HepG2 (cell line): ENCODE measurements around the gene IER2. TPM values are rescaled to one million over a fixed set of nuclear protein-coding genes. Genes with fewer than 3 reads are reported as not detected.

Experiments used
- BCL6 ChIP-seq: IDR thresholded peaks from 2 replicates; pipeline ENCODE4 v1.6.1; 2016; ENCODE audit warnings: missing genetic modification reagents, missing compliant biosample characterization
- DNMT1 ChIP-seq: sonication (generic); formaldehyde crosslinking; IDR thresholded peaks from 2 replicates; pipeline ENCODE4 v1.5.1; 2020; ENCODE audit warnings: mild to moderate bottlenecking, missing genetic modification reagents
- EP300 ChIP-seq, 3 experiments: sonication (generic) in 1 of 3; formaldehyde crosslinking in 1 of 3; IDR thresholded peaks; 2 replicates each; pipeline versions ENCODE4 v1.5.1 to v1.6.1; 2011 to 2020; ENCODE audit warnings: low read depth in 2 of 3, low read length in 2 of 3, borderline replicate concordance in 1 of 3, improper control_type of control experiment in 1 of 3, mild to moderate bottlenecking in 1 of 3, missing genetic modification reagents in 1 of 3, moderate library complexity in 1 of 3
- ERF ChIP-seq: IDR thresholded peaks from 2 replicates; pipeline ENCODE4 v1.6.1; 2018; ENCODE audit warnings: missing biosample characterization, missing genetic modification reagents
- FOXP1 ChIP-seq, 2 experiments: fragments of 450-650 bp in 1 of 2; IDR thresholded peaks; 2 replicates each; pipeline ENCODE4 v1.6.1; 2017 to 2018; ENCODE audit warnings: antibody characterized with exemption in 1 of 2
- HOXD1 ChIP-seq: sonication (generic); formaldehyde crosslinking; IDR thresholded peaks from 2 replicates; pipeline ENCODE4 v1.5.0; 2020; ENCODE audit warnings: missing genetic modification reagents
- JUND ChIP-seq: sonication (generic); formaldehyde crosslinking; IDR thresholded peaks from 2 replicates; pipeline ENCODE4 v1.8.0; 2022; ENCODE audit warnings: mild to moderate bottlenecking, missing genetic modification reagents
- SIN3A ChIP-seq: IDR thresholded peaks from 2 replicates; pipeline ENCODE4 v1.6.1; 2011; ENCODE audit warnings: low read depth, mild to moderate bottlenecking, control low read depth, low read length, borderline replicate concordance
- ZKSCAN5 ChIP-seq: sonication (generic); formaldehyde crosslinking; IDR thresholded peaks from 2 replicates; pipeline ENCODE4 v1.5.1; 2020; ENCODE audit warnings: mild to moderate bottlenecking, missing genetic modification reagents
- ZMYM4 ChIP-seq: sonication (generic); formaldehyde crosslinking; IDR thresholded peaks from 2 replicates; pipeline ENCODE4 v1.8.1; 2023; ENCODE audit warnings: mild to moderate bottlenecking, missing genetic modification reagents
- ZNF547 ChIP-seq: sonication (generic); formaldehyde crosslinking; IDR thresholded peaks from 2 replicates; pipeline ENCODE4 v1.5.1; 2020; ENCODE audit warnings: mild to moderate bottlenecking, missing genetic modification reagents
- polyA plus RNA-seq, 8 experiments: library from polyadenylated mRNA; depleted of rRNA in 3 of 8; stranded (reverse) in 7 of 8; unstranded in 1 of 8; fragments of >200 nt; fragmentation: Illumina TruSeq in 4 of 8; extraction: Trizol in 4 of 8; gene quantifications; 2 replicates each; pipeline versions ENCODE4 v1.2.1 to v1.2.3, GENCODE V29; 2011 to 2016; ENCODE audit warnings: low read depth in 4 of 8, missing spikeins in 1 of 8, mixed read lengths in 1 of 8; ENCODE audit not compliant: insufficient read depth in 1 of 8
- total RNA-seq, 5 experiments: library from RNA; depleted of rRNA; stranded (reverse); fragments of >200 nt; fragmentation: Illumina TruSeq; extraction: Trizol; gene quantifications; 2 replicates each; pipeline ENCODE4 v1.2.3, GENCODE V29; 2016; ENCODE audit warnings: low read depth in 1 of 5
- TF ChIP-seq, protein P1 (sequence below): IDR thresholded peaks from 2 replicates; pipeline ENCODE4 v1.6.1; 2016; ENCODE audit warnings: missing biosample characterization, missing genetic modification reagents, low read depth
- TF ChIP-seq, protein P2 (sequence below): sonication (generic); formaldehyde crosslinking; IDR thresholded peaks from 2 replicates; pipeline ENCODE4 v1.5.1; 2020; ENCODE audit warnings: missing genetic modification reagents, mild to moderate bottlenecking, borderline replicate concordance
- TF ChIP-seq, protein P3 (sequence below): sonication (generic); formaldehyde crosslinking; IDR thresholded peaks from 2 replicates; pipeline ENCODE4 v1.8.0; 2022; ENCODE audit warnings: missing genetic modification reagents, mild to moderate bottlenecking, borderline replicate concordance
- TF ChIP-seq, protein P4 (sequence below): sonication (generic); formaldehyde crosslinking; IDR thresholded peaks from 2 replicates; pipeline ENCODE4 v1.4.0; 2020; ENCODE audit warnings: missing genetic modification reagents, borderline replicate concordance
- TF ChIP-seq, protein P5 (sequence below): sonication (generic); formaldehyde crosslinking; IDR thresholded peaks from 2 replicates; pipeline ENCODE4 v1.4.0; 2020; ENCODE audit warnings: missing genetic modification reagents

The IER2 gene
- total and polyA plus RNA-seq, 2 of the 13 experiments (the other 11 are each of a cell fraction or from before 2014, with no cell fraction given) = 10.1 to 14.3 TPM

DNA sequence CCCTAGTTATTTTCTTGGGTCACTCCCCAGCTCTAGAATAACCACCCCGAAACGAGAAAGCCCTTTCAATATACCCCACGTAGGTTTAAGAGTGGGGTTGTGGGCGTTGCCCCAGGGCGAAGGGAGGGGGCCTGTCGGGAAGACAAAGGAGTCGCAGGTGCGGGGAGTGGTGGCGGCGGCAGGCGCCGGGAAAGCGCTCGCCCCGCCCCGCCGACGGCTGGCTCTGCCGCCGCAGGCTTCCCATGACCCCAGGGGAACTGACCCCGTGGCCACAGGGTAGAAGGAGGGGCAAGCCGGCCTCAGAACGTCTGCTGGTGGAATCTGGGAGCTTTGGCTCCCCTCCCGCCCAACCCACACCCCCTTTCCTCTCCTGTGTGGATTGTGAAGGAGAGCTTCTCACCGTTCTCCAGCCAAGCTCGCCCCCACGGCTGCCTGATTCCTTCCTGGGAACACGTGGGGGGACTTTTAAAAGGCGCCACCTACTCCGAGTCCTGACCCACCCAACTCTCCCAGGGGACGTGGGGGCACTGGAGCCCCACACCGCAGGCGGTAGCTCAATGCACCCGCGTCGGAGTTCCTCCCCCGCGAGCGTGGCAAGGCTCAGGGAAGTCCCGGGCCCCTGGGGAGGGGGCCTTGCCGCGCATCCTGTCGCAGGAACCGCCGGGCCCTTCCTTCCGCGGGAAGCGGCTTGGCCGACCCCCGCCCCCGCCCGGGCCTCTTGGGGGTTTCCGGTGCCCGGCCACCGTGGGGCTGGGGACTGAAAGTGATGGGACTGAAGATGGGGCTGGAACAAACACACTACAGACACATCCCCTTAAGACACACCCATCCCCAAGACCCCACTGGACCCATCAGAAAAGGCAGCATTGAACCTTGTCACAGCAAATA, 5.5 kb downstream of the IER2 start (continued):
- TF ChIP-seq, protein P1, sequence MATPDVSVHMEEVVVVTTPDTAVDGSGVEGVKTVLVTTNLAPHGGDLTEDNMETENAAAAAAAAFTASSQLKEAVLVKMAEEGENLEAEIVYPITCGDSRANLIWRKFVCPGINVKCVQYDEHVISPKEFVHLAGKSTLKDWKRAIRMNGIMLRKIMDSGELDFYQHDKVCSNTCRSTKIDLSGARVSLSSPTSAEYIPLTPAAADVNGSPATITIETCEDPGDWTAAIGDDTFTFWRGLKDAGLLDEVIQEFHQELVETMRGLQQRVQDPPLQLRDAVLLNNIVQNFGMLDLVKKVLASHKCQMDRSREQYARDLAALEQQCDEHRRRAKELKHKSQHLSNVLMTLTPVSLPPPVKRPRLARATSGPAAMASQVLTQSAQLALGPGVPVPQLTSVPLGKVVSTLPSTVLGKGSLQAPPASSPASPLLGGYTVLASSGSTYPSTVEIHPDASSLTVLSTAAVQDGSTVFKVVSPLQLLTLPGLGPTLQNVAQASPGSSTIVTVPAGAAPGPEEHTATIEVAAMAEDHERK (CRISPR knock-in tag) = no peak
- TF ChIP-seq JUND (CRISPR knock-in tag) = no peak
- TF ChIP-seq DNMT1 = no peak
- TF ChIP-seq ZMYM4 = no peak
- TF ChIP-seq, protein P2, sequence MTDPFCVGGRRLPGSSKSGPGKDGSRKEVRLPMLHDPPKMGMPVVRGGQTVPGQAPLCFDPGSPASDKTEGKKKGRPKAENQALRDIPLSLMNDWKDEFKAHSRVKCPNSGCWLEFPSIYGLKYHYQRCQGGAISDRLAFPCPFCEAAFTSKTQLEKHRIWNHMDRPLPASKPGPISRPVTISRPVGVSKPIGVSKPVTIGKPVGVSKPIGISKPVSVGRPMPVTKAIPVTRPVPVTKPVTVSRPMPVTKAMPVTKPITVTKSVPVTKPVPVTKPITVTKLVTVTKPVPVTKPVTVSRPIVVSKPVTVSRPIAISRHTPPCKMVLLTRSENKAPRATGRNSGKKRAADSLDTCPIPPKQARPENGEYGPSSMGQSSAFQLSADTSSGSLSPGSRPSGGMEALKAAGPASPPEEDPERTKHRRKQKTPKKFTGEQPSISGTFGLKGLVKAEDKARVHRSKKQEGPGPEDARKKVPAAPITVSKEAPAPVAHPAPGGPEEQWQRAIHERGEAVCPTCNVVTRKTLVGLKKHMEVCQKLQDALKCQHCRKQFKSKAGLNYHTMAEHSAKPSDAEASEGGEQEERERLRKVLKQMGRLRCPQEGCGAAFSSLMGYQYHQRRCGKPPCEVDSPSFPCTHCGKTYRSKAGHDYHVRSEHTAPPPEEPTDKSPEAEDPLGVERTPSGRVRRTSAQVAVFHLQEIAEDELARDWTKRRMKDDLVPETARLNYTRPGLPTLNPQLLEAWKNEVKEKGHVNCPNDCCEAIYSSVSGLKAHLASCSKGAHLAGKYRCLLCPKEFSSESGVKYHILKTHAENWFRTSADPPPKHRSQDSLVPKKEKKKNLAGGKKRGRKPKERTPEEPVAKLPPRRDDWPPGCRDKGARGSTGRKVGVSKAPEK (CRISPR knock-in tag) = no peak
- TF ChIP-seq, protein P3, sequence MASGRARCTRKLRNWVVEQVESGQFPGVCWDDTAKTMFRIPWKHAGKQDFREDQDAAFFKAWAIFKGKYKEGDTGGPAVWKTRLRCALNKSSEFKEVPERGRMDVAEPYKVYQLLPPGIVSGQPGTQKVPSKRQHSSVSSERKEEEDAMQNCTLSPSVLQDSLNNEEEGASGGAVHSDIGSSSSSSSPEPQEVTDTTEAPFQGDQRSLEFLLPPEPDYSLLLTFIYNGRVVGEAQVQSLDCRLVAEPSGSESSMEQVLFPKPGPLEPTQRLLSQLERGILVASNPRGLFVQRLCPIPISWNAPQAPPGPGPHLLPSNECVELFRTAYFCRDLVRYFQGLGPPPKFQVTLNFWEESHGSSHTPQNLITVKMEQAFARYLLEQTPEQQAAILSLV (CRISPR knock-in tag) = no peak
- TF ChIP-seq, protein P4, sequence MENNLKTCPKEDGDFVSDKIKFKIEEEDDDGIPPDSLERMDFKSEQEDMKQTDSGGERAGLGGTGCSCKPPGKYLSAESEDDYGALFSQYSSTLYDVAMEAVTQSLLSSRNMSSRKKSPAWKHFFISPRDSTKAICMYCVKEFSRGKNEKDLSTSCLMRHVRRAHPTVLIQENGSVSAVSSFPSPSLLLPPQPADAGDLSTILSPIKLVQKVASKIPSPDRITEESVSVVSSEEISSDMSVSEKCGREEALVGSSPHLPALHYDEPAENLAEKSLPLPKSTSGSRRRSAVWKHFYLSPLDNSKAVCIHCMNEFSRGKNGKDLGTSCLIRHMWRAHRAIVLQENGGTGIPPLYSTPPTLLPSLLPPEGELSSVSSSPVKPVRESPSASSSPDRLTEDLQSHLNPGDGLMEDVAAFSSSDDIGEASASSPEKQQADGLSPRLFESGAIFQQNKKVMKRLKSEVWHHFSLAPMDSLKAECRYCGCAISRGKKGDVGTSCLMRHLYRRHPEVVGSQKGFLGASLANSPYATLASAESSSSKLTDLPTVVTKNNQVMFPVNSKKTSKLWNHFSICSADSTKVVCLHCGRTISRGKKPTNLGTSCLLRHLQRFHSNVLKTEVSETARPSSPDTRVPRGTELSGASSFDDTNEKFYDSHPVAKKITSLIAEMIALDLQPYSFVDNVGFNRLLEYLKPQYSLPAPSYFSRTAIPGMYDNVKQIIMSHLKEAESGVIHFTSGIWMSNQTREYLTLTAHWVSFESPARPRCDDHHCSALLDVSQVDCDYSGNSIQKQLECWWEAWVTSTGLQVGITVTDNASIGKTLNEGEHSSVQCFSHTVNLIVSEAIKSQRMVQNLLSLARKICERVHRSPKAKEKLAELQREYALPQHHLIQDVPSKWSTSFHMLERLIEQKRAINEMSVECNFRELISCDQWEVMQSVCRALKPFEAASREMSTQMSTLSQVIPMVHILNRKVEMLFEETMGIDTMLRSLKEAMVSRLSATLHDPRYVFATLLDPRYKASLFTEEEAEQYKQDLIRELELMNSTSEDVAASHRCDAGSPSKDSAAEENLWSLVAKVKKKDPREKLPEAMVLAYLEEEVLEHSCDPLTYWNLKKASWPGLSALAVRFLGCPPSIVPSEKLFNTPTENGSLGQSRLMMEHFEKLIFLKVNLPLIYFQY (CRISPR knock-in tag) = no peak
- TF ChIP-seq ZNF547 (CRISPR knock-in tag) = no peak
- TF ChIP-seq EP300 (IDR thresholded peaks at IDR 0.05; ENCODE audit: low read depth in 2 of 2, low read length in 2 of 2) = peak in 1 of 2 experiments; percentile 33; a peak in 2 of 4 replicates
- no peak for TF ChIP-seq EP300 (CRISPR knock-in tag; IDR thresholded peaks at IDR 0.05; ENCODE audit: borderline replicate concordance)
- TF ChIP-seq ERF (CRISPR knock-in tag) = peak; percentile 49; the same call in 1 of the 2 replicates
- no peak for TF ChIP-seq ZKSCAN5
- TF ChIP-seq FOXP1 (IDR thresholded peaks at IDR 0.05) = no peak
- no peak for TF ChIP-seq FOXP1 (CRISPR knock-in tag; IDR thresholded peaks at IDR 0.05)
- TF ChIP-seq SIN3A = no peak; the same call in 1 of the 2 replicates
- TF ChIP-seq, protein P5, sequence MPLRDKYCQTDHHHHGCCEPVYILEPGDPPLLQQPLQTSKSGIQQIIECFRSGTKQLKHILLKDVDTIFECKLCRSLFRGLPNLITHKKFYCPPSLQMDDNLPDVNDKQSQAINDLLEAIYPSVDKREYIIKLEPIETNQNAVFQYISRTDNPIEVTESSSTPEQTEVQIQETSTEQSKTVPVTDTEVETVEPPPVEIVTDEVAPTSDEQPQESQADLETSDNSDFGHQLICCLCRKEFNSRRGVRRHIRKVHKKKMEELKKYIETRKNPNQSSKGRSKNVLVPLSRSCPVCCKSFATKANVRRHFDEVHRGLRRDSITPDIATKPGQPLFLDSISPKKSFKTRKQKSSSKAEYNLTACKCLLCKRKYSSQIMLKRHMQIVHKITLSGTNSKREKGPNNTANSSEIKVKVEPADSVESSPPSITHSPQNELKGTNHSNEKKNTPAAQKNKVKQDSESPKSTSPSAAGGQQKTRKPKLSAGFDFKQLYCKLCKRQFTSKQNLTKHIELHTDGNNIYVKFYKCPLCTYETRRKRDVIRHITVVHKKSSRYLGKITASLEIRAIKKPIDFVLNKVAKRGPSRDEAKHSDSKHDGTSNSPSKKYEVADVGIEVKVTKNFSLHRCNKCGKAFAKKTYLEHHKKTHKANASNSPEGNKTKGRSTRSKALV (CRISPR knock-in tag) = no peak
- no peak for TF ChIP-seq HOXD1 (CRISPR knock-in tag)
- peak; percentile 46 for TF ChIP-seq BCL6 (CRISPR knock-in tag)
